Measurements from ENCODE around the gene CLN6.
"Not testable (repeated sequence)": the region's sequence is repeated elsewhere in the genome, so short reads cannot be mapped to it uniquely, and the experiment has no call there.

Gene CLN6

DNA sequence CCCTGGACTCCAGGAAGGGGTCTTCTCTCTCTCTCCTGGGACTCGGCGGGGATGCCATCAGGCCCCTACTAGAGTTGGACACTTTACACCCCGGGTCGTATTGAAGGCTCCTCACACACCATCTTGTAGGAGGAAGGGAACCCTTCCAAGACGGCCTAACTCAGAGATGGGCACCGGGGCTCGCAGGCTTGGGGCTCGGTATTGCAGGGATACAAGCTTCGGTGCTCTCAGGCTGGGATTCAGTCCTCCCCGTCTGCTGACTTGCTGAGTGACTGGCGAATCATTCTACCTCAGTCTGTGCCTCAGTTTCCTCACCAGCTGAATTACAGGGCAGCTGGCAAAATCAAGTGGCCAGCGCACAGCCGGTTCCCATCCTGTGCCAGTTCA, 24.0 kb downstream of the CLN6 start:
- DNase-seq: no peak

DNA sequence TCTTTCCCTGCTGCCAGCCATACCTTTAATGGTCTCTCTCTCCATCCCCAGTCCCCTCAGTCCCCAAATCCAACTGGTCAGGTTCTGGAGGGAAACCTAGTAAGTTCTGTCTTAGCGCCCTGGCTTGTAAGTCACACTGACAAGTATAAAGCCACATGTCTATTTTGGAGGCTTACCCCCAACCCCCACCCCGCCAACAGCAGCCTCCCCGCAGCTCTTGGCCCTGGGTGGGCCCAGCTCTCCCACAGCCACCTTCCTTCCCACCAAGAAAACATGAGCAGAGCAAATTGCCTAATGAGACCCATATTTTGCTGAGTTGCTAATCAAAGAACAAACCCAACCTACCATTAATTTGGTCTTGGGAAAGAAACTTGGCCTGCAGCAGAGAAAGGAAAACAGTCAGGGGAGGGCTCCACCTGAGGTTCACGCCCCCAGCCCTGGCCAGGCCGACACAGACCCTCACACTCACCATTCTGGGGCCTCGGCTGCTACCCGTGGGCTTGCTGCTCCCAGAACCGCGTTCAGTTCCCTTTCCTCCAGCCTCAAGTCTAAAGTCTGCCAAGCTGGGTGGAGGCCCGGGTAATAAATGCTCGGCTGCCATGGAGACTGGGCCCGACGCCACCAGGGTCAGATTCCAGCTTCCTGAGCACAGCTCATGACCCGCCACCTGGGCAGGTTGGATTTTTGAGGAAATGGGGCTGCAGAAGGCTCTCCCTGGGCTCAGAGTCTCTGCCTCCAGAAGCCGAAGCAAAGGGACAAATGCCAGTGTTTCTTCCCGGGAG, 24.6 kb downstream of the CLN6 start, which contains the start of gene CALML4:
Gene CALML4 (minus strand): TSS at position 557 of the 782 bp plus-strand sequence. CDS start 85 bp downstream, at position 472.
- DNase-seq: no peak

DNA sequence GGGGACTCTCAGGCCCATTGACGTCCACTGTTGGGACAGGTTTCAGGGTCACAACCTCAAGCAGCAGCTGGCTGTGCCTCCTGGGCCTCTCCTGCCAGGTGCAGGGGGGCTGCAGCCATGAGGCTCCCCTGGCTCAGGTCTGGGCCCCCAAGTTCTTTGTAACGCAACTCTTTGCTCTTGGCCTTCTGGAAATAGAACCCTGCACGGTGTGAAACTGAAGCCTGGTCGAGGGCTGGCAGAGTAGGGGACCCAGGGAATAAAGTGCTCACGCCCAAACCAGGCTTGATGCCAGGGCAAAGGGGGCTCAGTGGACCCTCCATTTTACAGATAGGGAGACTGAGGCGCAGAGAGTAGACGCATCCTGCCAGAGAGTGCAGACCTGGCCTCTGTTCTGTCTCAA, 25.2 kb downstream of the CLN6 start:
- DNase-seq: no peak

DNA sequence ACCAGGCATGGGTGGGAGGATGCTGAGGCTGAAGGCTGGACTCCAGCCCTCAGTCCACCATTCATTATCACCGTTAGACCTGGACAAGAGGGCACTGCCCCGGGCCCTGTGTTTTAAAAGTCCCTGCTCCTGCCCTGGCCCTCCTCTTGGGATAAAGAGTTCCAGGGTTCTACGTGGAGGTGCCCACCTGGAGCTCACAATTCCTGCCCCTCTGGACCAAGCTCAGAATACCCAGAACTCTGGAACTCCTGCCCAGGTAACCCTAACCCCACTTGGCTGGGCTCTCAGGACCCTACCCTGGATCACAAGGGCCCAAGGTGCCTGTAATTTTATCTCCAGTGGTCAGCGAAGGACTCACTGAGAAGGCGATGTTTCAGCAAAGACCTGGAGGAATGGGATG, 25.6 kb downstream of the CLN6 start:
- DNase-seq: no peak

DNA sequence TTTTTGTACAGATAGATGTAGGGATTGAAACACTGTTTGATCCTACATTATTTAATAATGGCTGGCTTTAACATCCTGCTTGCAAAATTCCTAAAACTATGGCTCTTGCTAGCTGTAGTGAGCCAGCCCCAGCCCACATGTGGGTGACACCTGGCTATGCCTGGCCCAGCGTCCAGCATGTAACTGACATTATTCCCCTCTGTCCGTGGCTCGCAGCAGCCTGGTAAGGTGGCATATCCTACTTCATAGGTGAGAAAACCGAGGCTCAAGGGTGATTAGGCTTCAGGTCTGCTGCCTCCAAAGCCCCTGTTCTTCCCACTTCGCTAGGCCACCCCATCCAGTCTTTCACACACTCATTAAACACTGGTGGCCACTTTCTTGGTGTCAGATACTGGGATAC, 26.0 kb downstream of the CLN6 start:
- no peak for DNase-seq

DNA sequence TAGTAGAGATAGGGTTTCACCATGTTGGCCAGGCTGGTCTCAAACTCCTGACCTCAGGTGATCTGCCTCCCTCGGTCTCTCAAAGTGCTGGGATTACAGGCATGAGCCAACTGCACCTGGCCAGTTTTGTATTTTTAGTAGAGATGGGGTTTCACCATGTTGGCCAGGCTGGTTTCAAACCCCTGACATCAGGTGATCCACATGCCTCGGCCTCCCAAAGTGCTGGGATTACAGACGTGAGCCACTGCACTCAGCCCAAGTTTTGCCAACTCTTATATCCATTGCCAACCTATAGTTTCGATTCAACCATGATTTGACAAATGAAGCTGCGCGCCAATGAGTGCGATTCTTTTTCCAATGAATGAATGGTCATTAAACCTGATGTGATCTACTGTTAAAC, 26.5 kb downstream of the CLN6 start:
- DNase-seq: not testable (repeated sequence)

DNA sequence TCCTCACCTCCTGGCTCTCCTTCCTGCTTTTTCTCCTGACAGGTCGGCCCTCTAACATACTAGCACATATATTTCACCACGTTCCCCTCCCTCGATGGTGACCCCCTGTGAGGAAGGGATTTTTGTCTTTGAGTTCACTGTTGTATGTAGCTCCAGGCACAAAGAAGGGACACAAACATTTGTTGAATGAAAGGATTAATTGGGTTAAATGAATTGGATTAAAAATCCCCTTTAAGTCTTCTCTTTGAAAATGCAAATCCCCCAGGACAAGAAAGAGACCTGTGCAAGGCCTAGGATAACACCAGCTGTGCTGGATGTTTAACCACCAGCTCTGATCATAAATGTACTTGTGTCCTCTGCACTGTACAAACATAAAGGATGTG, 27.7 kb downstream of the CLN6 start:
- DNase-seq: no peak

DNA sequence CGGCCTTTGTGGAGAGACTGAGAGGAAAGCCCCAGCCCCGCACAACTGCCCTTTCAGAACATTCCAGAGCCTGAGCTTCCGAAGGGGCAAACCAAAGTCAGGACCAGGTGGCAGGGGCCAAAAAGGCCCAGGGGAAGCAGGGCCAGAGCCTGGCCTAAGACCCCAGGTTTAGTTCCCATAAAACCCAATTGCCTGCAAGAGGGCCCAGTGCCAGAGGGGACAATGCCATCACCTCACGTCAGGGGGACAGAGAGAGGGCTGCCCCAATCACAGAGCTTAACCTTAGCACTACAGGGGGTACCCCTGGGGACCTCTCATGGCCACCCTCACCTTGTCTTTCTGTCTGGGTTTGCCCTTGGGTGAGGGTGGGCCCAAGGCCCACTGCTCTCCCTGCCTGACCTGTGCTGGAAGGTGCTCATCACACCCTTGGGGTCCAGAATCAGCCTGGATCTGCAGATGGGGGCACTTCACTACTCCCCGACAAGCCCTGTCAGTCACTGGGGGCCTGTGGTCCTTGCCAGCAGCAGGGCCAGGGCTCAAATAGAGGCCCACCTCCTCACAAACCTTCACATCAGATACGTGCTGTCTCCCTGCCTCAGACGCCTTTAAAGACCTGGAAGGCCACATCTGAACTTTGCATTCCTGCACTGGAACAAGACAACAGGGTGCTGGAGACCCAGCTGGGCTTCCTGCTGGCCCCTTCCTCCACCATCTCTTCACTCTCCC, 28.2 kb downstream of the CLN6 start:
- no peak for DNase-seq

DNA sequence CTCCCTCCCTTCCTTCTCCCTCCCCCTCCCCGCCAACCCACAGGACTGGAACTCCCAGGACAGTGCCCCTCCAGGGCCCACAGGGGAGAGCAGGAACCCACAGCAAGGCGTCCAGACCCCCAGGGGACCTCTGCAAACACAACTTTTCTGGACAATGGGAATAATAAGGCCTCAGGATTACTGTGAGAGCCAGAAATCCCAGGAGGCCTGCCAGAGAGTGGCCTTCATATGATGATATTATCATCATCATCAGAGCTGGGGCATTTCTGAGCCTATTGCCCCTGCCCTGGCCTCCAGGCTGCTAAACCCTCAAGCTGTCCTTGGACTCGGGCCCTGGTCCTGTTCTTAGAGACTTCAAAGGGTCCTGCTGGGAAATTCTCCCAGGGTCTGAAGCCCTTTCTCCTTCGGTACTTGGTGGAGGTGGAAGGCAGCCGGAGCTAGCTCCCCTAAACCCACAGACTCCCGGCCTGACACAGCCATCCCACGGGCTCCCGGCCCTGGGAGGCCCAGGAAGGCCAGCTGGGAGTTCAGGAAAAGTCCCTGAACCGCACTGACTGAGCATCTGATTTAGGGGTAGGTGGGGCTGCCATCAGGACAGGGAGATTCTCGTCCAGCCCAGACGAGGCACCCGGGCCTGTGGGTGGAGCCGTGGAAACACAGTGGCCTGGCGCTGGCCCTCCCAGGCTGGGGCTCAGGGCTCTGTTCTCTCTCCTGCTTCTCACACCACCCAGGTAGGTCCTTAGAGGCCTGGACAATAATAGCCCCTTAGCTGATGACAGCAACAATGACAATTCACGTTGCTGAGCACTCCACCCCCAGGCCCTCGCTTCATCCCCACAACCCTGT, 29.3 kb downstream of the CLN6 start:
- no peak for DNase-seq

DNA sequence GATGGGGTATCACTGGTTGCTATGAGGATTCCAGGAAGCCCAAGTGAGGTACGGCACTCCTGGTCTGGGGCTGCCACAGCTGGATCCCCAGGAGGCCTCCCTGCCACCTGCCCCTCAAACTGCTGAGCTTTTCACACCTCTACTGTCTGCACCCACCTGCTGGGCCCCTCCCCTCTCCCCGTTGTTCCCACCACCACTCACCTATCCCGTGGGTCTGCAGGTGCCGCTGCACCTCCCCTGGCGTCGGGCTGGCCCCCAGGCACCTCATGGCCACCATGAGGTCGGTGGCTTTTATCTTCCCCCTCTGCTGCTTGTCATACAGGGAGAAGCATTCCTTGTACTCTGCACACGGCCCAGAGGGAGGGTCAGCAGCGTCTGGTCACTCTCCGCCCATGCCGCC, 30.2 kb downstream of the CLN6 start:
- DNase-seq: no peak

DNA sequence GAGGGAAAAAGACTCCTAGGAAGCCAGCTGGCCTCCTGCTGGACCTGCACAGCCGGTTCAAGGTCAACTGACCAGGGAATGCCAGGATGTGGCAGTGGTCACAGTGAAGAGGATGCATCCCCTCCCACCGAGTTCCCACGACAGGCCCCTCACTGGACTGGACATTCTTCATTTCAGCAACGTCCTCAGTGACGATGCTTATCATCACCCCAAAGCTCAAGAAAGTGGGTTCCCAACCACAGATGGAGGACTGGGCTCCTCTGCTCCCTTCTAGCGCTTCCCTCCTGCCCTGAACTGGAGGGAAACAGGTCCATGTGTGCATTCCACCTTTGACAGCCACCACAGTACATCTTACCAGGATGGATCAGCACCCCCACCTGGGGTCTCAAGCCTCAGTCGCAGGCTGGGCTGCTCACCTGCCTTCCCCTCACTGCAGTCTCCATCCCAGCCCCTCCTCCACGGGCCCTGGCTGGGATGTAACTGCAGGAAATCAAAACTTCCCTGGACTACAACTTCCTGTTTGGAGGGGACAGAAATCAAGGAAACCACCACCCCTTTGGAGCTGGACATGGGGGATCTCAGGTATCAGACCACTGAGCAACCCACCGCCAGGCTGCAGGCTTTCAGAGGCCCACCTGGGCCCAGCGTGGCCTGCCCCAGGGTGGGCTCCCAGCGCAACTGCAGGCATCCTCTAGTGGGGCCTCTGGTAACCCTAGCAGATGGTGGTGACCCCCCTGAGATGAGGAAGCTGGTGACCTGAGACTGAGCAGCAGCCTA, 31.7 kb downstream of the CLN6 start:
- DNase-seq: no peak

DNA sequence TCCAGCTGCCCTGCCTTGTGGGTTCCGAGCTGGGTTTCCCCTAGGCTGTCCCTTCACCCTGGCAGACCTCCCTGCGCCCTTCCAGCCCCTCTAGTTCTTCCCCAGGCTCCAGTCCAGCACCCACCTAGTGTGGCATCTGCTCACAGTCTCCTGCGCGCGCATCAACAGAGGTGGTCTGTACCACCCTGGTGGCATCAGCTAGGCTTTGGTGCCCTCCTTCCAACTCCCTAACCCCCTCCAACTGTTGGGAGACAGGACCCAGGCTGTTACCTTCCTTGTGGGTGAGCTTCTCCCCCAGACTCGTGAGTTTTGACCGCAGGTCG, 32.4 kb downstream of the CLN6 start:
- DNase-seq: no peak

DNA sequence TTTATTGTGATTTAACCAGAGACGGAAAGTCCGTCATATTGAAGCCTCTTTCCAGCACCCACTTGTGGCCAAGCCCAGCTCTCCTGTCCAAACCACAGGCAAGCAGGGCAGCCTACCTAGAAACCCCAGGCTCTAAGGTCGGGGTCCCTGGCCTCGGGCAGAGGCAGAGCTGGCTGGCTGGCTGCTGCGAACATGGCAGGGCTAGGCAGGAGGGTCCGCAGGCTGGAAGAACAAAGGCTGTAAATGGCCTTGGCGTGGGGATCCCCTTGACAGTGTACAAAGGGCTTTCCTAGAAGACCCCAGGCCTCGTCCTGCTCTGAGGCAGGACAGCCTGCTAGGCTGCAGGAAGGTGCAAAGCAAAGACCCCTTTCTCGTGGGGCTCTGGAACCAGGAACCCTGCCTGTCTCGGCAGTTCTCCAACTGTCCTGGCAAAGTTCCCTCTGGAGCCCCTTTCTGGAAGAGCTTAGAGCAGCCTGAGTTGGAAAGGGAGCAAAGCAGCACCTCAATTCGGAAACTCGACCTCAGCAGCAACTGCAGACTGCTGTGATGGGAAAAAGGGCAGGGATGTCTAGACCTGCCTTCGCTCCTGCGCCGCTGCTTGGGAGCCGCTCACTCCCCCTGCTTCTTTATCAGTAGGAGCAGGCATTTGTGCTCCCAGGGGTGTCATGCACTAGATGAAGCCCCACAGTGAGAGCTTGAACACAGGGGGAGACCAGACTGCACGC, 32.9 kb downstream of the CLN6 start:
- no peak for DNase-seq

DNA sequence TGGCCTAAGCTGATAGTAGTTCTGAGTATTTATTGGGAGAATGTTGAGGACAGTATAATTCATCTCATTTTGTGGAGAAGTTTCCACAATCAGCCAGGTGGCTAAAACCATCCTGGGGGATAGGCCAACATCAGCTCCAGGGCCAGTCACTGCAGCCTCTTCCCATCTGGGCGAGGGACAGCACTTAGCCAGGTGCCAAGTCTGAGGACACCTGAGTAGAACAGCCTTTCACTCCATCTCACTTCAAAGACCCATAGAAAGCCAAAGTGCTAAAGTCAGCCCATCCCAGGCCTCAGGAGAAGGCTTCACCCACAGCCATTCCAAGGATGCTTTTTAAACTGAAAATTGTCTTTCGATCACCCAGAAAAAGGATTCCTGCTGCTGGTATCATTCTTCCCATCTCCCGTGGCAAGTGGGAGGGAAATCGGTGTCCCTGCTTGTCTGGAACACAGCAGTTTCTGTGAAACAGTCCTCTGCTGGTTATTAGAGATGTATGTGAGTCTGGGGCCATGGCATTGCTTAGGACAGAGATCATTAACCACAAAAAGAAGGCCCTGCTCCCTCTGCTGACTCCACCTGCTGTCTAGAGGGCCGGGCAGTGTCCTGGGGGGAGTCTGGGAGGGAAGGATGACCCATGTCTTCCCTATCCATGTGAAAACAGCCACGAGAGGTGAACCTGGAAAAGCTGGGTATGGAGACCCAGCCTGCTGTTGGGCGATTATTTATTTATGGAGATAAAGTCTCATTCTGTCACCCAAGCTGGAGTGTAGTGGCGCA, 34.0 kb downstream of the CLN6 start:
- no peak for DNase-seq

DNA sequence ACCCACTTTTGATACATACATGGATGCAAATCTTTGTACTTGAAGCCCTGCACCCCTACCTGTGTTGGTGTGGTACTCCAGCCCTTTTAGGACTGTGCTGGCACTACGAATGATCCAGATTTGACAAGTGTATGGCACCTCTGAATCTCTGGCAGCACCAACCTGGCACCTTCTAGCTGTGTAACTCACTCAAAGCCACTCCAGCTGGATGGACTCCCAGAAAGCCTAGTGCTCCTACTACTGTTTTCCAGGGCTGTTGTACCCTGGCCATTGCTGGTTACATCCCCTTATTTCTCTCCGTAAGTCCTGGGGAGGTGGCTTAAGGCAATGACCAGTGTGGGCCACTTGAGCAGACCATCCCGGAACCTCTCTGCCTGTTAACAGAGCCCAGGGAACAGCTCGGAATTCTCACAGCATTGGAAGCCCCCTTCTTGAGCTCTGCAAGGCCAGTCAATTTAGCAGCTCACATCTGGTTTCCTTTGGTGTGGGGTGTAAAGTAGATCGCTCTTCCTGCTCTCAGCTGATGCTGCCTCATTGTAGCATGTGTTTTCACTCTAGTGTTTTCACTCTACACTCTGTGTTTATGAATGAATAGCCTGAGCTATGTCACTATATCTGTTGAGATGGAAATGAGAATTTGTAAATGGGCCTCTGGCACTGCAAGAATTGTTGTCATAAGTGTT, 36.6 kb downstream of the CLN6 start:
- no peak for DNase-seq

DNA sequence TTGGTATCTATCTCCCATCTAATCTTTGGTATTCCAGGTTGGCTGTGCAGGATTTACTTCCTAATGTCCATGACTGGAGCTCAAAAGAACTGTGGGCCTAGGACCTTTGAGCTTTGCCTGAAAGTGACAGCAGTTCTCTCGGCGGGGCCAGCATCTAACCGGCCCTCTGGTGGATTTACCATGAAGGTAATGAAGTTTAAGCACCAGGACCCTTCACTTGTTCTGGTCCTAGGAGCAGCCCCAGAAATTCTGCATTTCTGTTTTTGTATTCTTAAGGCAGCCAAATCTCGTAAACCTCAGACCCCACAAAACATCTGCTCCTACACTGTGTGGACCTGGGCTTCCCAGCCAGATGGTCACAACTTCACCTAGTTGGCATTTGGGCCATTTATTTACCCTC, 37.4 kb downstream of the CLN6 start:
- DNase-seq: no peak

DNA sequence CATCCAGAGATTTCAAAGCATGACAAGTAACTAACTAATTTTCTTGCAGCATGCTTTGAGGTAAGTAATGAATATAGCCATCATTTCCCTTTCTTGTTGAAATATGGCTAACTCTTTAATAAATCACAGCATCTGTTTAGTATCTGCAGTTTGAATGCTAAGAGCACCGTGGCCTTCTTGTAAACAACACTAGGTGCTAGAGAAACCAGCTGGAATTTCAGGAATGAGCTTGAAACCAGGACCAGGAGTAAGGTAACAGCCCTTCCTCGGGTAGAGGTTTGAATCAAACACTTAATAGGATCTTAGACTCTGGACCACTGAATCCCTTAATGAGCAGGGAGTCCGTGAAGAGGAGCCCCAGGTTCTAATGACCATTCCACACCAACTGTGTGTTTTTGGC, 38.0 kb downstream of the CLN6 start:
- no peak for DNase-seq

DNA sequence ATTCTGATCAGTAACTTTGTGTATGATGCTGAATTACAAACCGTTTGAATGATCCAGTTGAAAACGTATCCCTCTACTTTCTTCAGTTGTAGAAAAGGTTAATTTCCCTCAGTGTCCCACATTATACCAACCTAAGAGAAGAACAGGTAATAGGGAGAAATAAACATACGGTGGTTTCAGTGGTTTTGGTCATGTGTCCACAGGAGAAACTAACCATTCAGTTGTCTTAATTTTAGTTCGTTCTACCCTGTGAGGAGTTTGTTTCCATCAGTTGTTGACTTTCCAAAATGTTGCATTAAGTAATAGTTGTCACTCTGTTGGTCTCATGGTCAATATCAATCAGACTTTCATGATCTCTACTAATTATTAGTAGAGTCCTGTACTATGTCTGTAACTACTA, 39.5 kb downstream of the CLN6 start:
- no peak for DNase-seq

DNA sequence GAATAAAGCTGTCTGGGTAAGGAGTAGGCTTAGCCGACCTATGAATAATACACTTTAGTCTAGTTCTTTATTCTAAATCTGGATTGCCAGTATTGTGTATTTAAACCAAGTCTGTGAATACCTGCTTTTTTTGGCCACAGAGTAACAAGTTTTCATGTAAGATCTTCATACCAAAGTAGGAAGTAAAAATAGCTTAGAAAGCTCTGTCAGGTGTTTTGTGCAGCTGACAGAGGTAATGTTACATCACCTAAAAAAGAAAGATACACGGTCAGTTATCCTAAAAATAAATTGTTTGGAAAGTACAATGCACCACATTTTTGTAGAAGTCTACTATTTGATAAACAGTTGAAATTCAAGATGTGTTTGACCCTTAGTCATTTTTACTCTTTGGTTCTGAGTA, 40.9 kb downstream of the CLN6 start:
- no peak for DNase-seq

DNA sequence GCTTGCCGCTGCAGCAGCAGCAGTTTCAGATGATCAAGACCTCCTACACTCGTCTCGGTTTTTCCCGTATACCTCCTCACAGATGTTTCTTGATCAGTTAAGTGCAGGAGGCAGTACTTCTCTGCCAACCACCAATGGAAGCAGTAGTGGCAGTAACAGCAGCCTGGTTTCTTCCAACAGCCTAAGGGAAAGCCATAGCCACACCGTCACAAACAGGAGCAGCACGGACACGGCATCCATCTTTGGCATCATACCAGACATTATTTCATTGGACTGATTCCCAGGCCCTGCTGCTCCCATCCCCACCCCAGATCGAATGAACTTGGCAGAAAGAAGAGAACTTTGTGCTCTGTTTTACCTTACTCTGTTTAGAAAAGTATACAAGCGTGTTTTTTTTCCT, 42.0 kb downstream of the CLN6 start:
- DNase-seq: no peak
